Measurements from ENCODE around the gene SLC12A9.

The SLC12A9 gene

DNA sequence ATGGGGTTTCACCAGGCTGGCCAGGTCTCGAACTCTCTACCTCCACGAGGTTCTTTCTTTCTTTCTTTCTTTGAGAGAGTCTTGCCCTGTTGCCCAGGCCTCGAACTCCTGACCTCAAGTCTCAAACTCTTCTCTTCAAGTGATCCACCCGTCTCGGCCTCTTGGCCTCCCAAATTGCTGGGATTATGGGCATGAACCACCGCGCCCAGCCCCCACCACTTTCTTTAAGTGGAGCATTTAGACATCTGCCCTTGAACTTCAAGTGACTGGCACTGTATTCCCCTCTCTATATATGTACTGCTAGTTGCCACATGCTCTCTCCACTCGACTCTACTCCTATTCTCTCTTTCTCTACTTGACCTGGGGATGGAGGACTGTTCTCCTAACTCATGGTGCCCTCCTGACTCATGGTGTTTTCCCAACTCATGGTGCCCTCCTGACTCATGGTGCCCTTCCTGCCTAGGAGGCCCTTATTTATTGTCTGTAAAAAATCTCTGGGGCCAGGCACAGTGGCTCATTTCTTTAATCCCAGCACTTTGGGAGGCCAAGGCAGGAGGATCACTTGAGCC lies 62.5 kb downstream of the SLC12A9 start:
- 83 to 88% methylated on average over 8 of the region's 8 CpGs for WGBS, 2 experiments

More for the DNA sequence above, 62.5 kb downstream of the SLC12A9 start:
- Histone ChIP-seq H3K27ac (ENCODE audit: insufficient read depth, low read depth, low read length, poor library complexity, severe bottlenecking) (no peak overlapping the region), H3K4me3 (ENCODE audit: insufficient read depth, low read depth, low read length) (no peak overlapping the region), H3K4me1 (ENCODE audit: control insufficient read depth, insufficient read depth, low read length) (no peaks in the 10 kb centered on the region), H3K36me3 (ENCODE audit: control insufficient read depth, insufficient read depth, low read length) (no peaks in the 10 kb centered on the region), H3K9me3 (ENCODE audit: control insufficient read depth, low read length) (no peaks in the 10 kb centered on the region), H3K27me3 (ENCODE audit: control insufficient read depth, insufficient read depth, low read length, poor library complexity, severe bottlenecking) (no peaks in the 10 kb centered on the region)

Measured in ectodermal cell (in vitro differentiated cells).